GM08714 (cell line): ENCODE measurements around the gene KRT20.
"Not testable (repeated sequence)": the region's sequence is repeated elsewhere in the genome, so short reads cannot be mapped to it uniquely, and the experiment has no call there.

Experiments
- H3K4me3 ChIP-seq: fragments of 200-500 bp; sonication (Bioruptor generic); 2 replicates; pipeline ENCODE4 v1.5.1; 2014; ENCODE audit warnings: mild to moderate bottlenecking, low read length, inconsistent platforms
- ZNF274 ChIP-seq: IDR thresholded peaks from 2 replicates; pipeline ENCODE4 v1.6.1; 2012; ENCODE audit warnings: mild to moderate bottlenecking, low read depth, low read length

Gene KRT20, protein sequence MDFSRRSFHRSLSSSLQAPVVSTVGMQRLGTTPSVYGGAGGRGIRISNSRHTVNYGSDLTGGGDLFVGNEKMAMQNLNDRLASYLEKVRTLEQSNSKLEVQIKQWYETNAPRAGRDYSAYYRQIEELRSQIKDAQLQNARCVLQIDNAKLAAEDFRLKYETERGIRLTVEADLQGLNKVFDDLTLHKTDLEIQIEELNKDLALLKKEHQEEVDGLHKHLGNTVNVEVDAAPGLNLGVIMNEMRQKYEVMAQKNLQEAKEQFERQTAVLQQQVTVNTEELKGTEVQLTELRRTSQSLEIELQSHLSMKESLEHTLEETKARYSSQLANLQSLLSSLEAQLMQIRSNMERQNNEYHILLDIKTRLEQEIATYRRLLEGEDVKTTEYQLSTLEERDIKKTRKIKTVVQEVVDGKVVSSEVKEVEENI

DNA sequence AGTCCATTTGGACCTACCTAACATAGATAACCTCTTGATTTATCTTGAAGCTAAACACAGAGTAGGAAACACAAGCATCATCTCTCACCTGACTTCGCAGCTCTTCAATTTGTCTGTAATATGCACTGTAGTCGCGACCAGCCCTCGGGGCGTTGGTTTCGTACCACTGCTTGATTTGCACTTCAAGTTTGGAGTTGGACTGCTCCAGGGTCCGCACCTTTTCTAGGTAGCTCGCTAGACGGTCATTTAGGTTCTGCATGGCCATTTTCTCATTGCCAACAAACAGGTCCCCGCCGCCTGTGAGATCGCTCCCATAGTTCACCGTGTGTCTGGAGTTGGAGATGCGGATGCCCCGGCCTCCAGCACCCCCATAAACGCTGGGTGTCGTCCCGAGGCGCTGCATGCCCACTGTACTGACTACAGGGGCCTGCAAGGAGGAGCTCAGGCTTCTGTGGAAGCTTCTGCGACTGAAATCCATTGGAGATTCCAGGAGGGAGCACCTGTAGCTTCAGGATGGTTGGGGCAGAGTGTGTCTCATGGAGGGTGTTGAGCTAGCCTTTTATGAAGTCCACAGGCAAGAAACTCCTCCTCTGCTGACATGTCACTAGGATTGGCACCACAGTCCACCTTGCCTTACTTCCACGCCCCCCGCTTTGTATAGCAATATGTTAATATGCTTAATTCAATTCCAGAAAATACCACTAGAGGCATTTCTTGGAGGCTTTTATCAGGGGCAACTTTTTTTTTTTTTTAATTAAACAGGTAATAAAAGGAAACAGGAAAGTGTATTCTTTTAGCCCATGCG lies at the start of gene KRT20:
Gene KRT20 (minus strand): TSS at position 535 of the 805 bp plus-strand sequence. CDS start 57 bp downstream, at position 478.
- no peak for TF ChIP-seq ZNF274
- H3K4me3 ChIP-seq = no peak within 1 kb of the TSS

DNA sequence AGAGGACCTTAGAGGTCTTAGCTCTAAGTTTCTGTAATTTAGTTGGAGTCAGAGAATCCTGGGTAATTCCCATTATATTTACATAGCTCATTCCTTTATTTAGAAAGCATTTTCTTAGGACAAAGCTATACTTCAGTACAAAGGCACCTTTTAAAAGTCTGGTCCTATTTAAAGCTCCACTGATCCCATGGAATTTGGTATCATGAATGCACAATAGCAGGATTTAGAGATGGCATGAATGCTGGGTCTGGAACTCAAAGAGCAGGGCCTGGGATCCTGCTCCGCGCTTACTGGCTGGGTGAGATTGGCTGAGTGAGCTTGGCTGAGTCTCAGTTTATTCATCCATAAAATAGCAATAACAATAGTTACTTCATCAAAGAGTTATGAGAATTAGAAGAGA lies 47.6 kb upstream of the KRT20 start:
- no peak for TF ChIP-seq ZNF274
- no peak overlapping the region for H3K4me3 ChIP-seq

DNA sequence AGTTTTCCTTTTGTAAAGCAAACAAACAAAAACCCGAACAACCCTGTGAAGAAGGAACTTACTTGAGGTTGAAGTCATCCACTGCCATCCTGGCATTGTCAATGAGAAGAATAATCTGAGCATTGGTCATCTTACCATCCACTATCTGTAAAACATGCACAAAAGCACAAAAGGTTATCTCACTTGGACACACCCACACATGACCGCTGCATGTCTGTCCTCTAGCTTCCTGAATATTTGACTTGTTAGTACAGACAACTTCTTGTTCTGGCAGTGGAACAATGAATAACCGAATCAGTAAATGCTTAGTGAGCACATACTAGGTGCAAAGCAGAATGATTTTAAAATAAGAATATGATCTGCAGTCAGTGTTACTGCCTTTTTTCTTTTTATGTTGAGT lies 46.3 kb upstream of the KRT20 start:
- no peak overlapping the region for H3K4me3 ChIP-seq
- TF ChIP-seq ZNF274 = no peak

DNA sequence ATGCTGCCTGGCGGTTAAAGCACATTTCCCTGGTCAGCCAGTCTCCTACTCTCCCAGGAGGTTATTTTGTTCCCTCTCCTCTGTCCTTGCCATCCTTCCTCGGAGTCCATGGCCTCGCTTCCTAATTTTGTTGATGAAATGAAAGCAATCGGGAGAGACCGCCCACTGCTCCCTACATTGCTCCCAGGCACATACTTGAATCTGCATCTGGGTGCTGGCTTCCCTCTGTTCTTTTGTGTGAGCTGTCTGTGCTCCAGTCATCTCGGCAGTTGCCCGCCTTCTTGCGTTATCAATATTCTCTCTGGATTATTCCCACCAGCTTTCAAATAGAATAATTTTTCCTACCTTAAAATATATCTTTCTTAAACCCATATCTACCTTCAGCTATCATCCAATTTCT lies 41.3 kb upstream of the KRT20 start:
- no peak overlapping the region for H3K4me3 ChIP-seq
- TF ChIP-seq ZNF274 = no peak

DNA sequence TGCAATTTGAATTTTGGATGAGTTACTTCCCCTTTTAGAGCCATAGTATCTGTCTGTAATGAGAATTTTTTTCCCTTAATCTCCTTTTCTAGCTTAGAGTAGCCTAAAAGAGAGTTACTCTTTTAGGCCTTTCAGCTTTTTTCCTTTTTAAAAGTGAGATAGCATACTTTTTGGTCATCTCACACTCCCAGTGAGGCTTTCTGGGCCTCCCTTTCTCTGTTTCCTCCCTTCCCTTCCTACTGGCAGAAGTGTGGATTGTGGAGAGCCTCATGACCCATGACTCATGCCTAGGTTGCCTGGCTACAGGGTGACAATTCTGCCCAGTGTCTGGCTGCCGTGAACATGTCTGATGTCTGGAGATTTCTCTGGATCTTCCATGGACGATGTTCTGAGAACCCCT lies 37.2 kb upstream of the KRT20 start:
- TF ChIP-seq ZNF274 = no peak
- no peak overlapping the region for H3K4me3 ChIP-seq

DNA sequence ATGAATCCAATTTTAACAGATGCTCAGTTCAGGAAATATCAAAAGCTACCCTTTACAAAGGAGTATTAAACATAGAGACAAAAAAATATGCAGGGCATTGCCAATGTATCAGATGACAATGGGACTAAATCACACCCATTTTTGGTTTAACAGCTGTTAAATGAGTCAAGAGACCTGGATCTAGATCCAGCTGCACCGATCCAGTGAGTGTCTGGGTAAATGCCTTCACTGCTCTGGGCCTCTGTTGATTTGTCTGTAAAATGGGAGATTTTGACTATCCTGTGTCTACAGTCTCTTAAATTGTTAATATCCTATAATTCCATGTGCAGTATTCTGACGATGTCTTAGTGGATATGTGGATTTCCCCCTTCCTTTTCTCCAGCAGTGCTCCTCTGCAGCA lies 36.0 kb upstream of the KRT20 start:
- TF ChIP-seq ZNF274 = no peak
- H3K4me3 ChIP-seq = no peak overlapping the region

DNA sequence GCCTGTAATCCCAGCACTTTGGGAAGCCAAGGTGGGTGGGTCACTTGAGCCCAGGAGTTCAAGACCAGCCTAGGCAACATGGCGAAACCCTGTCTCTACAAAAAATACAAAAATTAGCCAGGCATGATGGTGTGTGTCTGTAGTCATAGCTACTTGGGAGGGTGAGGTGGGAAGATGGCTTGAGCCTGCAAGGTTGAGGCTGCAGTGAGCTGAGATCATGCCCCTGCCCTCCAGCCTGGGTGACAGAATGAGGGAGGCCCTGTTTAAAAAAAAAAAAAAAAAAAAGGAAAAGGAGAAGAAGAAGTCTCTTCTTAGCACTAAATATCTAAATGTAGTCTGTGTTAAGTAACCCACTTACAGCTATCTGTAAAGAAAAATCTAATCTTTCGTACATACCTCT lies 32.1 kb upstream of the KRT20 start:
- not testable (repeated sequence) for H3K4me3 ChIP-seq

DNA sequence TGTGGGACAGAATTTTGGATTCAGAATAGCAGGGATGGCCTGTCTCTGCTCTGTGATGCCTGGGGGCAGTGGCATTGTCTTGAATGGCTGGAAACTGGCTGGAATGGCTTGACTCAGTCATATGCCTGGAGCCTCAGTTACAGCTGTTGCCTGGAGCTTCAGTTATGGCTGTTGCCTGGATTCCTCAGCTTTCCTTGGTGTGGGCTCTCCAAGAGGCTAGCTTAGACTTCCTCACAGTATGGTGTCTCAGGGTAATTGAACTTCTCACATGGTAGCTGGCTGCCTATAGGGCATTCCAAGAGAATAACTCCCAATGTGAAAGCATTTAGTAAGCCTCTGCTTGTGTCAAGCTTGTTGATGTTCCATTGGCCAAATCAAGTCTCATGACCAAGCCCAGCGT lies 31.3 kb upstream of the KRT20 start:
- TF ChIP-seq ZNF274 = no peak
- H3K4me3 ChIP-seq = no peak overlapping the region

DNA sequence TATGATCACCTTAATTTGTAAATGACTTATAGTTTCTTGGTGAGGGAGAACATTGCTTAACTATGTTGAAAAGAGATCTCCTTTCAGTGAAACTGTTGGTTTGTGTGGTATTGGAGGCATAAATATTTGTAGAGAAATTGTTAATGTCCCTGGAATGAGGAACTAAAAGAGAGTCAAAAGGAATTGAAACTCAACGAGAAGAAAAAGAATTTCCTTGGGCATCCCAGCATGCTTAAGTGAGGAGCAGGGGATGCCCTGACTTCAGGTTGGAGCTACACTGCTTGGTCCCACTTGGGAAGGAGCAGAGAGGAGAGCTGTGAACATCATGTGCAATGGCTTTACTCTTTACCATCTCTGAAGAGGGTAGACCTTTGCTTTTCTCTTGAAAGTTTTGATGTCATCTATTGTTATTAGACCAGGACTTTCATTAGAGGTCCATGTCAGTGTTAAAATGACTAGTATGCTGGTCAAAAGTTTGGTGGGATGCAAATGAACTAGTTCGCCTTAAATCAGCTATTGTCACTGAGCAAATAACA lies 30.7 kb upstream of the KRT20 start:
- H3K4me3 ChIP-seq = no peak overlapping the region
- no peak for TF ChIP-seq ZNF274

DNA sequence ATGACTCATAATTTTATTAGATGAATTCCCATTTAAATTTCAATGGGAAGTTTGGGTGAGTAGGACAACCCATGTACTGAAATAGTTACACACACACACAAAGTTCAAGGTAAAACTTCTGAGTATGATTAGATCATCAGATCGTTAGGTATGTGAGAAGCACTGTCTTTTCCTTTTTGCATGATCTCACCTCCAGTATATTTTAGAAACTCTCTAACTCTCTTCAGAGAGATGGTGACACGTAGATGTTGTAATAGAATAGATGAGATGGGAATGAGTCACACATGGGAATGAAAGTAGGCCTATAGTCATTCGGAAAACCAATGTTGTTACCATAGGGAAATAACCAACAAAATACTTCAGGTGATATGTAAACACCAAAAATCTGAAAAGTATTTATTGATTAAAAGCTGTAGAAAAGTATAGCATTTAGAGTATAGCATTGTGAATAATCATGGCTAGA lies 30.2 kb upstream of the KRT20 start:
- no peak for TF ChIP-seq ZNF274

DNA sequence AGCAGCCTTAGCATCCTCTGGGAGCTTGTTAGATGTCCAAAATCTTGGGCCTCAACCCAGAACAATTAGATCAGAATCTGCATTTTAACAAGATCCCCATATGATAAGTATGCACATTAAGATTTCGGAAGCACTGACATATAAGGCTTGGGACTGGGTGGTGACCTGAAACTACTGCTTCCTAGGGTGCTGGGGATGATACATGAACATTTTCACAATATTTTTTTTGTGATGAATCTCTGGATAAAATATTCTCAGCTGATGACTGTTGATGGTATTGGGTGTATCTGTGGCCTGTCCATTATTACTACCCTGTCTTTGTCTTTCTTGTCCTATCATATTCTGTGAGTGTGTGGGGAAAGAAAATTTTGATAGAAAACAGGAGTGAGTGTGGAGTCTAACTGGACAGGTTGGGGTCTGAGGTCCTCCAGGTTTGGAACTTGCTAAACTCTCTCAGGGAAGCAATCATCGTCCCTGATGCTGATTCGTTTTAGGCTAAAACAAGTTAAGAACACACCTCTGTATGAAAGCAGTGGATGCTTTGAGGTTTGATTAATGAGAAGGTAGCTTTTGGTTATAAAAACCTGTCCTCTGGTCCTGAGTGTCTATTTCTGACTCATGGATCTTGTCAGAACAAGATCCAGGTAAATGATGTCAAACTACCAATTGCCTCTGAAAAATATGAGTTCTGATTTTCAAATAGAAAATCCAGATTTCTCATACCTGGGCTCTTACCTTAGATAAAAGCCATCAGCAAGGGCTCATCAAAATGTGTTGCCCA lies 29.2 kb upstream of the KRT20 start:
- H3K4me3 ChIP-seq = no peak overlapping the region
- TF ChIP-seq ZNF274 = no peak

More for the DNA sequence above, 30.2 kb upstream of the KRT20 start:
- no peak overlapping the region for H3K4me3 ChIP-seq

DNA sequence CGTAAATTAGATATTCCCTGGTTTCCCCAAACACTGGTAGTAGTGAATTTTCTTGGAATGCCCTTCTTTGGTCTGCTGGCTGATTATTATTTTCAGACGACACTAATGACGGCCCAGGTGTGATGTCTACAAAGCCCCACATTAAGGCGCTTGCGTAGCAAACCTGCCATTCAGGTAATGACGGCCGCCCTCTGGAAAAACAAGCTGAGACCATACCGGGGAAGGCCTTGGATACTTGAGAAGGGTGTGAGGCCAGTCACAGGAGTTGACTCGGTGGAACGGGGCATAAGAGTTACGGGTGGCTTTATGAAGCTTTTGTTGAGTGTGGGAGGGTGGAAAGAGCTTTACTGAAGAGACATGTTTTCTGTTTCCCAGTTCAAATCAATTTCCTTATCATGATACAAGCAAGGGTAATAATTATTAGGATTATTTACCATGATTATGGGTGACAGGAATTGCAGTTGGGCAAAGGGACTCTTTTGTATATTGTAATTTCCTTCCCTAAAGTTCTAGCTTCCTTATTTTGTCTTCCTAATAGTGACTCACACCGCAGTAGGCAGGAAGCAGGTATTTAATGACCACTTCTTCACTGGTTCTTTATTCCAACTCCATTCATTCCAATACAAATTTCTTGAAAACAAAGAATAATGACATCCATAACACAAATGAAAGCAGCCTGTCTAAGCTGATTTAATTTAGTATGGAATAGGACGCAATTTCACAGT lies 27.6 kb upstream of the KRT20 start:
- no peak overlapping the region for H3K4me3 ChIP-seq
- TF ChIP-seq ZNF274 = no peak

DNA sequence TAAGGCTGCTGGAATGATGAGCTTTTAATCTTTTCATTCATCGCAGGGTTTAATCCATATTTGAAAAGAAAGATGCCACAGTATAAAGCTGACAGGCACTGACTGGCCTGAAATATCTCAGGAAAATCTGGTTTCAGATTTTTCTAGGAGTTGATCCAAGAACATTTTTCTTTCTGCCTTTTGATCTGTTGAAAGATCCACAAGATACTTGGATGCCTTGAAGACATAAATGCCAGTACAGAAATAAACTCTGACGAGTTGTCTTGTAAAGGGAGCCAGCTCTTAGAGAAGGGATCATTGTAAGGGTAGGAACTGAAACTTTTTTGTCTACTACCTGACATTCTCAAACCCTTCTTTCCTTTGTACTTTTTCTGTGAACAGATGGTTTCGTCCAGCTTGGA lies 25.4 kb upstream of the KRT20 start:
- no peak overlapping the region for H3K4me3 ChIP-seq
- no peak for TF ChIP-seq ZNF274
